H9 (cell line): ENCODE measurements around the gene IMMP2L. TPM values are rescaled to one million over a fixed set of nuclear protein-coding genes. Genes with fewer than 3 reads are reported as not detected.

Source experiments
- DNase-seq: peaks from one replicate; pipeline ENCODE4 v3.0.0-alpha.2; 2017
- H2AFZ ChIP-seq: one replicate; pipeline ENCODE4 v1.6.1; 2013; ENCODE audit warnings: mild to moderate bottlenecking, low read length, control low read depth, moderate library complexity
- H2AK5ac ChIP-seq: 2 replicates; pipeline ENCODE4 v1.6.1; 2013; ENCODE audit warnings: low read length, control low read depth, mixed read lengths; ENCODE audit not compliant: insufficient read length
- H2BK120ac ChIP-seq: one replicate; pipeline ENCODE4 v1.6.1; 2013; ENCODE audit warnings: low read depth, mild to moderate bottlenecking, low read length, control low read depth, inconsistent platforms; ENCODE audit not compliant: poor library complexity, severe bottlenecking
- H2BK12ac ChIP-seq: 2 replicates; pipeline ENCODE4 v1.6.1; 2013; ENCODE audit warnings: low read length, control low read depth, mixed read lengths, low read depth; ENCODE audit not compliant: insufficient read length
- H2BK15ac ChIP-seq: 2 replicates; pipeline ENCODE4 v1.6.1; 2013; ENCODE audit warnings: low read depth, low read length, control low read depth
- H2BK20ac ChIP-seq: one replicate; pipeline ENCODE4 v1.6.1; 2013; ENCODE audit warnings: low read depth, mild to moderate bottlenecking, low read length, control low read depth, inconsistent platforms; ENCODE audit not compliant: poor library complexity, severe bottlenecking
- H2BK5ac ChIP-seq: 2 replicates; pipeline ENCODE4 v1.6.1; 2013; ENCODE audit warnings: low read length, control low read depth, mixed read lengths; ENCODE audit not compliant: insufficient read length
- H3K14ac ChIP-seq: 2 replicates; pipeline ENCODE4 v1.6.1; 2013; ENCODE audit warnings: low read length, control low read depth; ENCODE audit not compliant: insufficient read depth
- H3K18ac ChIP-seq: 2 replicates; pipeline ENCODE4 v1.6.1; 2013; ENCODE audit warnings: low read depth, mild to moderate bottlenecking, mixed read lengths, low read length, control low read depth; ENCODE audit not compliant: insufficient read length
- H3K23ac ChIP-seq: 2 replicates; pipeline ENCODE4 v1.6.1; 2013; ENCODE audit warnings: low read length, control low read depth, mixed read lengths, low read depth; ENCODE audit not compliant: insufficient read length
- H3K23me2 ChIP-seq: 2 replicates; pipeline ENCODE4 v1.6.1; 2013; ENCODE audit warnings: low read depth, mild to moderate bottlenecking, mixed read lengths, low read length, control low read depth; ENCODE audit not compliant: insufficient read length, poor library complexity, severe bottlenecking
- H3K27ac ChIP-seq: 2 replicates; pipeline ENCODE4 v1.5.1; 2013; ENCODE audit warnings: low read length, control low read depth, mixed read lengths, low read depth; ENCODE audit not compliant: insufficient read length
- H3K27me3 ChIP-seq: 2 replicates; pipeline ENCODE4 v1.6.1; 2013; ENCODE audit warnings: low read length, control low read depth, inconsistent platforms; ENCODE audit not compliant: insufficient read depth
- H3K4ac ChIP-seq: 2 replicates; pipeline ENCODE4 v1.6.1; 2013; ENCODE audit warnings: low read depth, mild to moderate bottlenecking, control low read depth, inconsistent platforms, low read length, moderate library complexity
- H3K4me1 ChIP-seq: 2 replicates; pipeline ENCODE4 v1.6.1; 2013; ENCODE audit warnings: low read length, control low read depth, inconsistent platforms; ENCODE audit not compliant: insufficient read depth
- H3K4me2 ChIP-seq: 2 replicates; pipeline ENCODE4 v1.6.1; 2013; ENCODE audit warnings: low read length, control low read depth, mixed read lengths; ENCODE audit not compliant: insufficient read length, insufficient read depth
- H3K56ac ChIP-seq: 2 replicates; pipeline ENCODE4 v1.6.1; 2013; ENCODE audit warnings: low read depth, mild to moderate bottlenecking, mixed read lengths, low read length, control low read depth; ENCODE audit not compliant: insufficient read length
- H3K79me1 ChIP-seq: 2 replicates; pipeline ENCODE4 v1.6.1; 2013; ENCODE audit warnings: low read depth, mild to moderate bottlenecking, moderate library complexity, low read length, control low read depth, inconsistent platforms; ENCODE audit not compliant: insufficient read depth, poor library complexity, severe bottlenecking
- H3K79me2 ChIP-seq: 2 replicates; pipeline ENCODE4 v1.6.1; 2013; ENCODE audit warnings: low read length, control low read depth, inconsistent platforms; ENCODE audit not compliant: insufficient read depth
- H3K9ac ChIP-seq: 2 replicates; pipeline ENCODE4 v1.6.1; 2013; ENCODE audit warnings: low read length, control low read depth, mixed read lengths; ENCODE audit not compliant: insufficient read length; ENCODE audit errors: extremely low read depth
- H3K9me3 ChIP-seq: one replicate; pipeline ENCODE4 v1.6.1; 2013; ENCODE audit warnings: low read depth, low read length, inconsistent platforms; ENCODE audit not compliant: control insufficient read depth
- H3T11ph ChIP-seq: one replicate; pipeline ENCODE4 v1.6.1; 2013; ENCODE audit warnings: mild to moderate bottlenecking, low read length, control low read depth, inconsistent platforms
- H4K20me1 ChIP-seq: one replicate; pipeline ENCODE4 v1.6.1; 2013; ENCODE audit not compliant: control insufficient read depth, insufficient read length, insufficient read depth
- H4K5ac ChIP-seq: 2 replicates; pipeline ENCODE4 v1.6.1; 2013; ENCODE audit warnings: low read depth, mild to moderate bottlenecking, mixed read lengths, low read length, control low read depth; ENCODE audit not compliant: insufficient read length
- H4K8ac ChIP-seq: replicated peaks from 2 replicates; pipeline ENCODE4 v1.6.1; 2013; ENCODE audit warnings: low read length, control low read depth, mixed read lengths, low read depth; ENCODE audit not compliant: insufficient read length
- H4K91ac ChIP-seq: 2 replicates; pipeline ENCODE4 v1.6.1; 2013; ENCODE audit warnings: low read depth, mild to moderate bottlenecking, moderate library complexity, mixed read lengths, low read length, control low read depth; ENCODE audit not compliant: insufficient read length
- H3K27ac Mint-ChIP-seq, 3 experiments: 2 replicates in 2 of 3; 3 replicates in 1 of 3; pipeline ENCODE4 v1.8.0; 2020 to 2021; ENCODE audit warnings: mixed read lengths in 3 of 3, mild to moderate bottlenecking in 1 of 3, moderate library complexity in 1 of 3
- H3K27me3 Mint-ChIP-seq: 2 replicates; pipeline ENCODE4 v1.8.0; 2021; ENCODE audit warnings: low read depth, mild to moderate bottlenecking, moderate library complexity, mixed read lengths
- H3K36me3 Mint-ChIP-seq, 3 experiments: 2 replicates in 2 of 3; 3 replicates in 1 of 3; pipeline ENCODE4 v1.8.0; 2020 to 2021; ENCODE audit warnings: low read depth in 3 of 3, mixed read lengths in 3 of 3; ENCODE audit not compliant: insufficient read depth in 1 of 3
- H3K4me1 Mint-ChIP-seq, 2 experiments: 2 replicates each; pipeline ENCODE4 v1.8.0; 2020; ENCODE audit warnings: mixed read lengths in 2 of 2
- H3K4me3 Mint-ChIP-seq, 2 experiments: 2 replicates in 1 of 2; 3 replicates in 1 of 2; pipeline ENCODE4 v1.8.0; 2020 to 2021; ENCODE audit warnings: mild to moderate bottlenecking in 2 of 2, mixed read lengths in 2 of 2, moderate library complexity in 1 of 2
- H3K9me3 Mint-ChIP-seq, 2 experiments: 2 replicates in 1 of 2; 3 replicates in 1 of 2; pipeline ENCODE4 v1.8.0; 2020; ENCODE audit warnings: mild to moderate bottlenecking in 2 of 2, mixed read lengths in 2 of 2, moderate library complexity in 1 of 2
- WGBS: extraction: QIAGEN DNeasy Blood & Tissue Kit; methylation state at CpG from one replicate; pipeline ENCODE4 v1.1.7; 2013; ENCODE audit warnings: missing lambda C conversion rate, low lambda C conversion rate, mixed read lengths; ENCODE audit not compliant: insufficient read length; ENCODE audit errors: extremely low coverage; 5-methylcytosine and 5-hydroxymethylcytosine counted together
- total RNA-seq: library from RNA; stranded (reverse); gene quantifications from 2 replicates; pipeline ENCODE4 v1.2.1, GENCODE V29; 2021
- TF ChIP-seq, protein P1 (sequence below): fragments of 200-600 bp; sonication (generic); conservative IDR thresholded peaks from 3 replicates; pipeline ENCODE4 v1.8.0; 2021; ENCODE audit warnings: antibody characterized with exemption, mild to moderate bottlenecking

The IMMP2L gene
- total RNA-seq, 1 experiment from 2014 or later: 14.7 TPM

- H3K4me3 Mint-ChIP-seq: no peak overlapping the region
- H3K4me1 Mint-ChIP-seq: peaks cover 22 to 27% of the 10 kb centered on the region in 2 experiments
- H2AK5ac ChIP-seq: no peak overlapping the region
- no peak overlapping the region for H2BK20ac ChIP-seq
- H3K9me3 ChIP-seq: no peaks in the 10 kb centered on the region
- no CpG with 5 or more reads among the region's 1 CpG for WGBS
- no peaks in the 10 kb centered on the region for H3K27me3 Mint-ChIP-seq
- H3K18ac ChIP-seq: no peak overlapping the region
- DNase-seq: no peak
- H3K23me2 ChIP-seq: no peaks in the 10 kb centered on the region
- no peak overlapping the region for H3K23ac ChIP-seq
- no peak overlapping the region for H2BK120ac ChIP-seq
- no peak overlapping the region for H4K8ac ChIP-seq
- H2BK15ac ChIP-seq: no peak overlapping the region
- TF ChIP-seq, protein P1, sequence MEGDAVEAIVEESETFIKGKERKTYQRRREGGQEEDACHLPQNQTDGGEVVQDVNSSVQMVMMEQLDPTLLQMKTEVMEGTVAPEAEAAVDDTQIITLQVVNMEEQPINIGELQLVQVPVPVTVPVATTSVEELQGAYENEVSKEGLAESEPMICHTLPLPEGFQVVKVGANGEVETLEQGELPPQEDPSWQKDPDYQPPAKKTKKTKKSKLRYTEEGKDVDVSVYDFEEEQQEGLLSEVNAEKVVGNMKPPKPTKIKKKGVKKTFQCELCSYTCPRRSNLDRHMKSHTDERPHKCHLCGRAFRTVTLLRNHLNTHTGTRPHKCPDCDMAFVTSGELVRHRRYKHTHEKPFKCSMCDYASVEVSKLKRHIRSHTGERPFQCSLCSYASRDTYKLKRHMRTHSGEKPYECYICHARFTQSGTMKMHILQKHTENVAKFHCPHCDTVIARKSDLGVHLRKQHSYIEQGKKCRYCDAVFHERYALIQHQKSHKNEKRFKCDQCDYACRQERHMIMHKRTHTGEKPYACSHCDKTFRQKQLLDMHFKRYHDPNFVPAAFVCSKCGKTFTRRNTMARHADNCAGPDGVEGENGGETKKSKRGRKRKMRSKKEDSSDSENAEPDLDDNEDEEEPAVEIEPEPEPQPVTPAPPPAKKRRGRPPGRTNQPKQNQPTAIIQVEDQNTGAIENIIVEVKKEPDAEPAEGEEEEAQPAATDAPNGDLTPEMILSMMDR: no peak
- H2AFZ ChIP-seq: no peak overlapping the region
- H2BK12ac ChIP-seq: no peak overlapping the region
- no peak overlapping the region for H2BK5ac ChIP-seq
- no peak overlapping the region for H4K5ac ChIP-seq
- no peaks in the 10 kb centered on the region for H4K20me1 ChIP-seq
- H3K4me1 ChIP-seq: no peaks in the 10 kb centered on the region
- H3K27ac ChIP-seq: no peak overlapping the region
- peak overlapping the region in 1 of 3 experiments; percentile 13; a peak in 1 of 7 replicates for H3K27ac Mint-ChIP-seq
- H3K79me1 ChIP-seq: no peaks in the 10 kb centered on the region
- H3K56ac ChIP-seq: no peak overlapping the region
- H3K4me2 ChIP-seq: no peak overlapping the region
- no peaks in the 10 kb centered on the region for H3K9me3 Mint-ChIP-seq
- H3K9ac ChIP-seq: no peak overlapping the region
- no peak overlapping the region for H3K14ac ChIP-seq
- H3K36me3 Mint-ChIP-seq: peaks cover 0 to 5% (median 0%) of the 10 kb centered on the region in 3 experiments; a peak in 1 of 7 replicates
- H3K79me2 ChIP-seq: no peaks in the 10 kb centered on the region
- H3K4ac ChIP-seq: no peak overlapping the region
- H4K91ac ChIP-seq: no peak overlapping the region
- H3T11ph ChIP-seq: no peak overlapping the region
- H3K27me3 ChIP-seq: no peaks in the 10 kb centered on the region
Observed at GRCh38 chr7:111238886-111239285, 323.4 kb downstream of the IMMP2L start.
